Vagina (tissue), 2 donors: ENCODE measurements around the gene CSF3R. TPM values are rescaled to one million over a fixed set of nuclear protein-coding genes. Genes with fewer than 3 reads are reported as not detected.
A peak's percentile ranks its signal among the peaks of the same experiment; 100 is the strongest.

Experiments
- DNase-seq, 2 donors: peaks; one replicate each; pipeline ENCODE4 v3.0.0-alpha.2; 2017; ENCODE audit errors: extremely low spot score in 2 of 2
- H3K27ac ChIP-seq: fragments of 200-600 bp; sonication (generic); one replicate; pipeline ENCODE4 v1.5.1; 2019
- H3K27me3 ChIP-seq: fragments of 200-600 bp; sonication (generic); one replicate; pipeline ENCODE4 v1.5.1; 2019
- H3K36me3 ChIP-seq, 2 donors: fragments of 200-600 bp; sonication (generic); one replicate each; pipeline ENCODE4 v1.5.1; 2017 to 2019
- H3K4me1 ChIP-seq: fragments of 200-600 bp; sonication (generic); one replicate; pipeline ENCODE4 v1.5.1; 2019
- H3K4me3 ChIP-seq, 2 donors: fragments of 200-600 bp; sonication (generic); 1 replicate in 1 of 2; 2 replicates in 1 of 2; pipeline ENCODE4 v1.5.1; 2016 to 2019
- H3K9me3 ChIP-seq: fragments of 200-600 bp; sonication (generic); one replicate; pipeline ENCODE4 v1.5.1; 2019
- CTCF ChIP-seq, 3 experiments: fragments of 450-650 bp in 2 of 3; fragments of 200-600 bp in 1 of 3; sonication (generic) in 1 of 3; IDR thresholded peaks; one replicate each; pipeline ENCODE4 v1.5.1; 2017 to 2019; ENCODE audit warnings: antibody characterized with exemption in 3 of 3, mild to moderate bottlenecking in 2 of 3, moderate library complexity in 2 of 3
- POLR2A ChIP-seq, 2 donors: fragments of 450-650 bp; IDR thresholded peaks; one replicate each; pipeline ENCODE4 v1.6.1; 2017; ENCODE audit warnings: antibody characterized with exemption in 2 of 2, mild to moderate bottlenecking in 2 of 2, moderate library complexity in 2 of 2
- POLR2AphosphoS5 ChIP-seq, 2 donors: sonication (generic); formaldehyde crosslinking; IDR thresholded peaks; one replicate each; pipeline ENCODE4 v1.9.0; 2017; ENCODE audit warnings: antibody characterized with exemption in 2 of 2, mild to moderate bottlenecking in 2 of 2, low read depth in 1 of 2; ENCODE audit not compliant: insufficient read depth in 1 of 2
- intact Hi-C: fragments of 100-400 bp; cut with DNase I; formaldehyde crosslinking; loops from one replicate; pipeline ENCODE4 v1.15.1; 2023
- total RNA-seq: library from RNA; depleted of rRNA; stranded (reverse); fragments of >200 nt; gene quantifications from one replicate; pipeline ENCODE4 v1.2.3, GENCODE V29; 2016

Gene CSF3R
- total RNA-seq, 1 donor from 2014 or later, result 8.8 TPM

GRCh38 chr1:36465731-36466369 lies 16.9 kb downstream of the CSF3R start:
- no peak for TF ChIP-seq POLR2A (IDR thresholded peaks at IDR 0.05)
- no peak for TF ChIP-seq CTCF (IDR thresholded peaks at IDR 0.05)
- TF ChIP-seq POLR2AphosphoS5 (IDR thresholded peaks at IDR 0.05; ENCODE audit: insufficient read depth in 1 of 2, low read depth in 1 of 2), result no peak

DNA sequence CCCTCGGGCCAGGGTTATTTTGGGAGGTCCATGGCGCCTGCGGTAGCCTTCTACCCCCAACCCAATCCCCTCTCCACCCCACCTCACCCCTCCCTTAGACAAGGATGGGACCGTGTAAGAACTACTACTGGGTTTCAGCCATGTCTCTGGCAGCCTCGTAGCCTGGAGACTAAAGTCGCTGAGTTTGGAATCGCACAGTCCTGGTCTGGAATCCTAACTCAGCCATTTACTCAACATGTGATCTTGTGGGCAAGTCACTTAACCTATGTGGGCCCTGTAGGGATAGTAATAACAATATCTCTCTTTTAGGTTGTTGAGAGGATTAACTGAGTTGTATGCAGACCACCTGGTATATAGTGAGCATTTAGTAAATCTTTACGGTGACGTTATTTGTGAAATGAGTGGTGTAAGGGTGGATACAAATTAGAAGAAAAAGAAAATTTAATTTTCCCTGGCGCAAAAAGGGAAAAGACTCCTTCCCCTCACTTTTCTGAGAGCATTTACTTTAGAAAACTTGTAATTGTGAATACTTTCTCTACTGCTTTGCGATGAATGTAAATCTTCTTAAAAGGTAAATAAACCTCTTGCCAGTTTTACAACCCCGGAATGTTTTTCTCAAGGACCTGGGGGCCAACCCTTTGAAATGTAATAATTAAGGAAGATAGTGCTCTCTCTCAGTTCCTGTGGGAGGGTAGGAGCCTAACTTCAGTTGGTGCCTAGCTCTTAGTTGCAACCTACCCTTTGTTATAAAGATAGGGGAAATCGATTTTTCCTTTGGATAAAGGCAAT lies 17.9 kb downstream of the CSF3R start:
- Histone ChIP-seq H3K4me1 (peaks cover 26% of the 10 kb centered on the region), H3K9me3 (no peaks in the 10 kb centered on the region), H3K36me3 (peaks cover 0 to 17% of the 10 kb centered on the region in 2 donors), H3K27ac (peak overlapping the region; percentile 95), H3K27me3 (no peaks in the 10 kb centered on the region), H3K4me3 (peak overlapping the region; percentile 89 to 99)
- no peak for TF ChIP-seq POLR2A (IDR thresholded peaks at IDR 0.05)
- no peak for TF ChIP-seq CTCF (IDR thresholded peaks at IDR 0.05)
- no peak for TF ChIP-seq POLR2AphosphoS5 (IDR thresholded peaks at IDR 0.05; ENCODE audit: insufficient read depth in 1 of 2, low read depth in 1 of 2)
- no peak for DNase-seq
- intact Hi-C loops, result no loop called here

More at GRCh38 chr1:36465731-36466369, 16.9 kb downstream of the CSF3R start:
- Histone ChIP-seq H3K36me3 (peaks cover 0 to 7% of the 10 kb centered on the region in 2 donors), H3K27ac (no peak overlapping the region), H3K9me3 (no peaks in the 10 kb centered on the region), H3K4me3 (no peak overlapping the region), H3K4me1 (peaks cover 26% of the 10 kb centered on the region), H3K27me3 (no peaks in the 10 kb centered on the region)
- intact Hi-C loops, result no loop called here
- no peak for DNase-seq

- H3K27me3 ChIP-seq, result no peaks in the 10 kb centered on the region
- TF ChIP-seq POLR2AphosphoS5 (IDR thresholded peaks at IDR 0.05; ENCODE audit: insufficient read depth in 1 of 2, low read depth in 1 of 2) (peak; percentile 97 to 98), CTCF (IDR thresholded peaks at IDR 0.05) (no peak), POLR2A (IDR thresholded peaks at IDR 0.05) (peak in 1 of 2 donors; percentile 89)
- H3K9me3 ChIP-seq, result no peaks in the 10 kb centered on the region
- H3K4me3 ChIP-seq, result peak within 1 kb of the TSS; percentile 89 to 99
- intact Hi-C loops, result no loop called here
- peaks cover 26% of the 10 kb centered on the region for H3K4me1 ChIP-seq
- H3K27ac ChIP-seq, result peak within 1 kb of the TSS; percentile 95
- H3K36me3 ChIP-seq, result peaks cover 0 to 21% of the 10 kb centered on the region in 2 donors
- DNase-seq, result peak in 1 of 2 donors; percentile 96
Observed at GRCh38 chr1:36463803-36464604, 18.7 kb downstream of the CSF3R start, which contains the start of gene MRPS15. Gene MRPS15, minus strand, starts transcription at chr1:36464384. Its CDS starts 109 bp downstream, at chr1:36464275.

DNA sequence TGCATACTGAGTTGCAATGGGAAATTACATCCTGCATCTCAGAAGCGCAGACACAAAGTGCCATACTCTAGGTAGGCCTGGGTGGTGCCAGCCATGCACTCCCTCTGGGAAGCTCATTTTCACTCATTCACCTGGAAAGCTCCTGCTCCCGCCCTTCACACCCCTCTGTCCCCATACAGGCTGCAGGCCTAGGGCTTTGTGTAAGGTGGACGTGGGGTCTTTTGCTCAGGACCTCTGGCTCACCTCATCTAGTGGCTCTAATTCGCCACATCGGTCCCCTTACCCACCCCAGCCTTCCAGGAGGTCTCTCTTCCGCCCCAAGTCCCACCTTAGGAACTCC lies 19.3 kb downstream of the CSF3R start:
- Histone ChIP-seq H3K27me3 (no peaks in the 10 kb centered on the region), H3K9me3 (no peaks in the 10 kb centered on the region), H3K27ac (peak overlapping the region; percentile 95), H3K4me3 (peak overlapping the region; percentile 89 to 99), H3K4me1 (peaks cover 26% of the 10 kb centered on the region), H3K36me3 (peaks cover 0 to 21% of the 10 kb centered on the region in 2 donors)
- intact Hi-C loops, result no loop called here
- no peak for TF ChIP-seq CTCF (IDR thresholded peaks at IDR 0.05)
- TF ChIP-seq POLR2A (IDR thresholded peaks at IDR 0.05), result no peak
- no peak for DNase-seq
